H9 (cell line): Measurements from ENCODE around the gene SPIRE2. TPM values are rescaled to one million over a fixed set of nuclear protein-coding genes. Genes with fewer than 3 reads are reported as not detected.
A peak's percentile ranks its signal among the peaks of the same experiment; 100 is the strongest.
"Not testable (repeated sequence)": the region's sequence is repeated elsewhere in the genome, so short reads cannot be mapped to it uniquely, and the experiment has no call there.

Experiments used
- DNase-seq: peaks from one replicate; pipeline ENCODE4 v3.0.0-alpha.2; 2017
- H2AFZ ChIP-seq: one replicate; pipeline ENCODE4 v1.6.1; 2013; ENCODE audit warnings: mild to moderate bottlenecking, low read length, control low read depth, moderate library complexity
- H2AK5ac ChIP-seq: 2 replicates; pipeline ENCODE4 v1.6.1; 2013; ENCODE audit warnings: low read length, control low read depth, mixed read lengths; ENCODE audit not compliant: insufficient read length
- H2BK120ac ChIP-seq: one replicate; pipeline ENCODE4 v1.6.1; 2013; ENCODE audit warnings: low read depth, mild to moderate bottlenecking, low read length, control low read depth, inconsistent platforms; ENCODE audit not compliant: poor library complexity, severe bottlenecking
- H2BK12ac ChIP-seq: 2 replicates; pipeline ENCODE4 v1.6.1; 2013; ENCODE audit warnings: low read length, control low read depth, mixed read lengths, low read depth; ENCODE audit not compliant: insufficient read length
- H2BK15ac ChIP-seq: 2 replicates; pipeline ENCODE4 v1.6.1; 2013; ENCODE audit warnings: low read depth, low read length, control low read depth
- H2BK20ac ChIP-seq: one replicate; pipeline ENCODE4 v1.6.1; 2013; ENCODE audit warnings: low read depth, mild to moderate bottlenecking, low read length, control low read depth, inconsistent platforms; ENCODE audit not compliant: poor library complexity, severe bottlenecking
- H2BK5ac ChIP-seq: 2 replicates; pipeline ENCODE4 v1.6.1; 2013; ENCODE audit warnings: low read length, control low read depth, mixed read lengths; ENCODE audit not compliant: insufficient read length
- H3K14ac ChIP-seq: 2 replicates; pipeline ENCODE4 v1.6.1; 2013; ENCODE audit warnings: low read length, control low read depth; ENCODE audit not compliant: insufficient read depth
- H3K18ac ChIP-seq: 2 replicates; pipeline ENCODE4 v1.6.1; 2013; ENCODE audit warnings: low read depth, mild to moderate bottlenecking, mixed read lengths, low read length, control low read depth; ENCODE audit not compliant: insufficient read length
- H3K23ac ChIP-seq: 2 replicates; pipeline ENCODE4 v1.6.1; 2013; ENCODE audit warnings: low read length, control low read depth, mixed read lengths, low read depth; ENCODE audit not compliant: insufficient read length
- H3K23me2 ChIP-seq: 2 replicates; pipeline ENCODE4 v1.6.1; 2013; ENCODE audit warnings: low read depth, mild to moderate bottlenecking, mixed read lengths, low read length, control low read depth; ENCODE audit not compliant: insufficient read length, poor library complexity, severe bottlenecking
- H3K27ac ChIP-seq: 2 replicates; pipeline ENCODE4 v1.5.1; 2013; ENCODE audit warnings: low read length, control low read depth, mixed read lengths, low read depth; ENCODE audit not compliant: insufficient read length
- H3K27me3 ChIP-seq: 2 replicates; pipeline ENCODE4 v1.6.1; 2013; ENCODE audit warnings: low read length, control low read depth, inconsistent platforms; ENCODE audit not compliant: insufficient read depth
- H3K4ac ChIP-seq: 2 replicates; pipeline ENCODE4 v1.6.1; 2013; ENCODE audit warnings: low read depth, mild to moderate bottlenecking, control low read depth, inconsistent platforms, low read length, moderate library complexity
- H3K4me1 ChIP-seq: 2 replicates; pipeline ENCODE4 v1.6.1; 2013; ENCODE audit warnings: low read length, control low read depth, inconsistent platforms; ENCODE audit not compliant: insufficient read depth
- H3K4me2 ChIP-seq: 2 replicates; pipeline ENCODE4 v1.6.1; 2013; ENCODE audit warnings: low read length, control low read depth, mixed read lengths; ENCODE audit not compliant: insufficient read length, insufficient read depth
- H3K56ac ChIP-seq: 2 replicates; pipeline ENCODE4 v1.6.1; 2013; ENCODE audit warnings: low read depth, mild to moderate bottlenecking, mixed read lengths, low read length, control low read depth; ENCODE audit not compliant: insufficient read length
- H3K79me1 ChIP-seq: 2 replicates; pipeline ENCODE4 v1.6.1; 2013; ENCODE audit warnings: low read depth, mild to moderate bottlenecking, moderate library complexity, low read length, control low read depth, inconsistent platforms; ENCODE audit not compliant: insufficient read depth, poor library complexity, severe bottlenecking
- H3K79me2 ChIP-seq: 2 replicates; pipeline ENCODE4 v1.6.1; 2013; ENCODE audit warnings: low read length, control low read depth, inconsistent platforms; ENCODE audit not compliant: insufficient read depth
- H3K9ac ChIP-seq: 2 replicates; pipeline ENCODE4 v1.6.1; 2013; ENCODE audit warnings: low read length, control low read depth, mixed read lengths; ENCODE audit not compliant: insufficient read length; ENCODE audit errors: extremely low read depth
- H3K9me3 ChIP-seq: one replicate; pipeline ENCODE4 v1.6.1; 2013; ENCODE audit warnings: low read depth, low read length, inconsistent platforms; ENCODE audit not compliant: control insufficient read depth
- H3T11ph ChIP-seq: one replicate; pipeline ENCODE4 v1.6.1; 2013; ENCODE audit warnings: mild to moderate bottlenecking, low read length, control low read depth, inconsistent platforms
- H4K20me1 ChIP-seq: one replicate; pipeline ENCODE4 v1.6.1; 2013; ENCODE audit not compliant: control insufficient read depth, insufficient read length, insufficient read depth
- H4K5ac ChIP-seq: 2 replicates; pipeline ENCODE4 v1.6.1; 2013; ENCODE audit warnings: low read depth, mild to moderate bottlenecking, mixed read lengths, low read length, control low read depth; ENCODE audit not compliant: insufficient read length
- H4K8ac ChIP-seq: replicated peaks from 2 replicates; pipeline ENCODE4 v1.6.1; 2013; ENCODE audit warnings: low read length, control low read depth, mixed read lengths, low read depth; ENCODE audit not compliant: insufficient read length
- H4K91ac ChIP-seq: 2 replicates; pipeline ENCODE4 v1.6.1; 2013; ENCODE audit warnings: low read depth, mild to moderate bottlenecking, moderate library complexity, mixed read lengths, low read length, control low read depth; ENCODE audit not compliant: insufficient read length
- H3K27ac Mint-ChIP-seq, 3 experiments: 2 replicates in 2 of 3; 3 replicates in 1 of 3; pipeline ENCODE4 v1.8.0; 2020 to 2021; ENCODE audit warnings: mixed read lengths in 3 of 3, mild to moderate bottlenecking in 1 of 3, moderate library complexity in 1 of 3
- H3K27me3 Mint-ChIP-seq: 2 replicates; pipeline ENCODE4 v1.8.0; 2021; ENCODE audit warnings: low read depth, mild to moderate bottlenecking, moderate library complexity, mixed read lengths
- H3K36me3 Mint-ChIP-seq, 3 experiments: 2 replicates in 2 of 3; 3 replicates in 1 of 3; pipeline ENCODE4 v1.8.0; 2020 to 2021; ENCODE audit warnings: low read depth in 3 of 3, mixed read lengths in 3 of 3; ENCODE audit not compliant: insufficient read depth in 1 of 3
- H3K4me1 Mint-ChIP-seq, 2 experiments: 2 replicates each; pipeline ENCODE4 v1.8.0; 2020; ENCODE audit warnings: mixed read lengths in 2 of 2
- H3K4me3 Mint-ChIP-seq, 2 experiments: 2 replicates in 1 of 2; 3 replicates in 1 of 2; pipeline ENCODE4 v1.8.0; 2020 to 2021; ENCODE audit warnings: mild to moderate bottlenecking in 2 of 2, mixed read lengths in 2 of 2, moderate library complexity in 1 of 2
- H3K9me3 Mint-ChIP-seq, 2 experiments: 2 replicates in 1 of 2; 3 replicates in 1 of 2; pipeline ENCODE4 v1.8.0; 2020; ENCODE audit warnings: mild to moderate bottlenecking in 2 of 2, mixed read lengths in 2 of 2, moderate library complexity in 1 of 2
- WGBS: extraction: QIAGEN DNeasy Blood & Tissue Kit; methylation state at CpG from one replicate; pipeline ENCODE4 v1.1.7; 2013; ENCODE audit warnings: missing lambda C conversion rate, low lambda C conversion rate, mixed read lengths; ENCODE audit not compliant: insufficient read length; ENCODE audit errors: extremely low coverage; 5-methylcytosine and 5-hydroxymethylcytosine counted together
- total RNA-seq: library from RNA; stranded (reverse); gene quantifications from 2 replicates; pipeline ENCODE4 v1.2.1, GENCODE V29; 2021

Gene SPIRE2
- total RNA-seq, 1 experiment from 2014 or later = 6.9 TPM

GRCh38 chr16:89834813-89835363 is 6.6 kb downstream of the SPIRE2 start:
- not testable (repeated sequence) for H3K56ac ChIP-seq, H3K18ac ChIP-seq, H4K8ac ChIP-seq, H3K27me3 ChIP-seq, H3K4me1 ChIP-seq, H2BK120ac ChIP-seq, H2BK5ac ChIP-seq, H3K27ac ChIP-seq, H4K5ac ChIP-seq, H3K23me2 ChIP-seq, H3T11ph ChIP-seq, H2BK15ac ChIP-seq, H4K20me1 ChIP-seq, H2AK5ac ChIP-seq, H2AFZ ChIP-seq, H3K27me3 Mint-ChIP-seq, H3K9ac ChIP-seq, H3K23ac ChIP-seq, DNase-seq, H3K4me3 Mint-ChIP-seq, H3K14ac ChIP-seq, H3K4ac ChIP-seq, H3K79me2 ChIP-seq, H2BK12ac ChIP-seq, H3K9me3 Mint-ChIP-seq, H3K9me3 ChIP-seq, H3K4me2 ChIP-seq, H3K79me1 ChIP-seq, H4K91ac ChIP-seq, H2BK20ac ChIP-seq
- Mint-ChIP-seq H3K27ac (0 out of 7 replicates have a peak overlapping the region, but pooled peaks of 1 of the 3 experiments have one; percentile 15), H3K4me1 (peaks cover 8 to 12% of the 10 kb centered on the region in 2 experiments), H3K36me3 (peaks cover 9 to 19% (median 17%) of the 10 kb centered on the region in 3 experiments)
- no CpG with 5 or more reads among the region's 42 CpGs for WGBS

- H3K4me1 ChIP-seq, H3K56ac ChIP-seq, H4K20me1 ChIP-seq, H3K9ac ChIP-seq, DNase-seq, H3K4ac ChIP-seq, H3K14ac ChIP-seq, H3K9me3 Mint-ChIP-seq, H4K91ac ChIP-seq, H2AFZ ChIP-seq, H3K23me2 ChIP-seq, H3K9me3 ChIP-seq, H3K79me2 ChIP-seq, H3K4me2 ChIP-seq, H3K27ac Mint-ChIP-seq, H2BK5ac ChIP-seq, H4K5ac ChIP-seq, H2BK120ac ChIP-seq, H4K8ac ChIP-seq, H3K4me3 Mint-ChIP-seq, H2BK20ac ChIP-seq, H3K79me1 ChIP-seq, H2BK15ac ChIP-seq, H3K18ac ChIP-seq, H3K23ac ChIP-seq, H3K27me3 ChIP-seq, H2BK12ac ChIP-seq, H3K27me3 Mint-ChIP-seq, H3K27ac ChIP-seq, H3T11ph ChIP-seq, H2AK5ac ChIP-seq: not testable (repeated sequence)
- Mint-ChIP-seq H3K4me1 (peaks cover 9 to 12% of the 10 kb centered on the region in 2 experiments), H3K36me3 (peaks cover 9 to 19% (median 14%) of the 10 kb centered on the region in 3 experiments)
- WGBS = no CpG with 5 or more reads among the region's 15 CpGs
Measured at GRCh38 chr16:89836484-89836883, 8.2 kb downstream of the SPIRE2 start.
